Measurements from ENCODE around the gene CACNA1I.

- TF ChIP-seq CTCF (IDR thresholded peaks at IDR 0.05; ENCODE audit: extremely low read depth in 1 of 2, insufficient read depth in 1 of 2, low read depth in 1 of 2, low read length in 2 of 2) (no peak), POLR2A (IDR thresholded peaks at IDR 0.05; ENCODE audit: low read depth, low read length) (no peak), MYC (IDR thresholded peaks at IDR 0.05; ENCODE audit: low read depth, low read length) (no peak), EZH2 (IDR thresholded peaks at IDR 0.05; ENCODE audit: borderline replicate concordance, low read depth, low read length, severe bottlenecking) (no peak), POLR2AphosphoS5 (IDR thresholded peaks at IDR 0.05; ENCODE audit: insufficient read depth, low read depth, low read length) (no peak), GATA2 (IDR thresholded peaks at IDR 0.05; ENCODE audit: insufficient read depth, insufficient read length, low read depth, low read length) (no peak), FOS (IDR thresholded peaks at IDR 0.05; ENCODE audit: borderline replicate concordance, insufficient read depth, low read length) (no peak)
- TF ChIP-seq, protein P1, sequence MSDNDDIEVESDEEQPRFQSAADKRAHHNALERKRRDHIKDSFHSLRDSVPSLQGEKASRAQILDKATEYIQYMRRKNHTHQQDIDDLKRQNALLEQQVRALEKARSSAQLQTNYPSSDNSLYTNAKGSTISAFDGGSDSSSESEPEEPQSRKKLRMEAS (IDR thresholded peaks at IDR 0.05; ENCODE audit: insufficient read depth, insufficient read length) = no peak
Observed at GRCh38 chr22:39627208-39627607, 56.7 kb downstream of the CACNA1I start.
